HCT116 (cell line): ENCODE results near the gene MUC6. TPM values are rescaled to one million over a fixed set of nuclear protein-coding genes. Genes with fewer than 3 reads are reported as not detected.

Experiments used
- ATAC-seq: fragments of 200-7000 bp; cut with Tn5 transposase; 2 replicates; pipeline ENCODE4 v1.9.1; 2020; ENCODE audit warnings: mild to moderate bottlenecking, moderate library complexity
- BruUV-seq: library from RNA; stranded (reverse); fragments of 400-500 nt; replicated peaks from 2 replicates; lab custom pipeline; 2021; lab: Mats Ljungman, UMichigan
- CTCF ChIA-PET: fragments of 300-600 bp; sonication (Branson Sonifier 250); formaldehyde crosslinking; loops from one replicate; lab custom pipeline; 2021; ENCODE audit warnings: antibody characterized with exemption; lab: Charles Lee
- POLR2A ChIA-PET: fragments of 300-600, 350-600 bp; sonication (Branson Sonifier 250); formaldehyde crosslinking; loops from one replicate; lab custom pipeline; 2021; ENCODE audit warnings: antibody characterized with exemption; lab: Charles Lee
- RAD21 ChIA-PET, 2 experiments: fragments of 300-600 bp; sonication (Branson Sonifier 250); formaldehyde crosslinking; loops; one replicate each; lab custom pipeline; 2023; ENCODE audit warnings: low total read pairs in 2 of 2; ENCODE audit not compliant: uncharacterized antibody in 2 of 2, unreplicated experiment in 2 of 2, low non-redundant PET in 1 of 2; lab: Charles Lee
- DNase-seq: peaks from one replicate; pipeline ENCODE4 v3.0.0-alpha.2; 2010; ENCODE audit warnings: low read depth, low spot score
- H2AFZ ChIP-seq: fragments of 200-600 bp; shearing (Covaris generic), sonication (generic); 2 replicates; pipeline ENCODE4 v1.6.1; 2017; ENCODE audit warnings: low read depth, mixed run types, mixed read lengths, antibody characterized with exemption, low read length; ENCODE audit not compliant: poor library complexity, severe bottlenecking
- H3K27ac ChIP-seq: 2 replicates; pipeline ENCODE4 v1.5.1; 2012; ENCODE audit warnings: low read depth, low read length
- H3K27me3 ChIP-seq: fragments of 200-600 bp; sonication (generic); 2 replicates; pipeline ENCODE4 v1.6.1; 2016; ENCODE audit warnings: mixed run types, low read length, mixed read lengths; ENCODE audit not compliant: insufficient read depth
- H3K36me3 ChIP-seq, 2 experiments: fragments of 200-500 bp in 1 of 2; fragments of 200-600 bp in 1 of 2; sonication (Bioruptor generic) in 1 of 2; sonication (generic) in 1 of 2; 2 replicates each; pipeline versions ENCODE4 v1.5.1 to v1.6.1; 2014 to 2016; ENCODE audit warnings: low read length in 2 of 2, inconsistent platforms in 1 of 2, mixed read lengths in 1 of 2, mixed run types in 1 of 2; ENCODE audit not compliant: insufficient read depth in 2 of 2, control insufficient read depth in 1 of 2
- H3K4me1 ChIP-seq, 2 experiments: fragments of 200-600 bp in 1 of 2; sonication (generic) in 1 of 2; 2 replicates each; pipeline versions ENCODE4 v1.5.1 to v1.6.1; 2012 to 2017; ENCODE audit warnings: low read length in 2 of 2, inconsistent platforms in 1 of 2, mild to moderate bottlenecking in 1 of 2, mixed read lengths in 1 of 2, mixed run types in 1 of 2, moderate library complexity in 1 of 2; ENCODE audit not compliant: insufficient read depth in 2 of 2, control insufficient read depth in 1 of 2
- H3K4me2 ChIP-seq: fragments of 200-600 bp; sonication (generic); 2 replicates; pipeline ENCODE4 v1.6.1; 2017; ENCODE audit warnings: mixed run types, low read length, mixed read lengths
- H3K4me3 ChIP-seq, 2 experiments: fragments of 200-600 bp in 1 of 2; sonication (generic) in 1 of 2; replicated peaks in 1 of 2; 2 replicates each; pipeline ENCODE4 v1.5.1; 2011 to 2016; ENCODE audit warnings: low read length in 2 of 2, control low read depth in 1 of 2, low read depth in 1 of 2, mild to moderate bottlenecking in 1 of 2, mixed read lengths in 1 of 2, mixed run types in 1 of 2
- H3K79me2 ChIP-seq: fragments of 200-600 bp; sonication (generic); 2 replicates; pipeline ENCODE4 v1.6.1; 2017; ENCODE audit warnings: mild to moderate bottlenecking, mixed run types, low read length, moderate library complexity, mixed read lengths; ENCODE audit not compliant: insufficient read depth
- H3K9ac ChIP-seq: fragments of 200-600 bp; sonication (generic); 2 replicates; pipeline ENCODE4 v1.6.1; 2016; ENCODE audit warnings: low read length, mixed read lengths
- H3K9me2 ChIP-seq: fragments of 200-600 bp; sonication (generic), shearing (Covaris generic); 2 replicates; pipeline ENCODE4 v1.6.1; 2017; ENCODE audit warnings: mixed run types, mild to moderate bottlenecking, moderate library complexity; ENCODE audit not compliant: insufficient read depth
- H3K9me3 ChIP-seq, 2 experiments: fragments of 200-500 bp in 1 of 2; fragments of 200-600 bp in 1 of 2; sonication (Bioruptor generic) in 1 of 2; sonication (generic) in 1 of 2; 2 replicates each; pipeline ENCODE4 v1.6.1; 2014 to 2017; ENCODE audit warnings: low read length in 2 of 2, mixed read lengths in 2 of 2, inconsistent platforms in 1 of 2, low read depth in 1 of 2, mild to moderate bottlenecking in 1 of 2, mixed run types in 1 of 2, moderate library complexity in 1 of 2; ENCODE audit not compliant: control insufficient read depth in 1 of 2, insufficient read depth in 1 of 2
- H4K20me1 ChIP-seq: fragments of 200-600 bp; sonication (generic), shearing (Covaris generic); 2 replicates; pipeline ENCODE4 v1.6.1; 2017; ENCODE audit warnings: mixed run types, mild to moderate bottlenecking, moderate library complexity; ENCODE audit not compliant: insufficient read depth
- CBX3 ChIP-seq: IDR thresholded peaks from 2 replicates; pipeline ENCODE4 v1.6.1; 2012; ENCODE audit warnings: low read depth
- ELF1 ChIP-seq: IDR thresholded peaks from 2 replicates; pipeline ENCODE4 v1.6.1; 2012; ENCODE audit warnings: low read depth, borderline replicate concordance
- EZH2 ChIP-seq: fragments of 200-600 bp; sonication (generic); IDR thresholded peaks from 2 replicates; pipeline ENCODE4 v1.6.1; 2017; ENCODE audit warnings: antibody characterized with exemption, mixed run types
- EZH2phosphoT487 ChIP-seq: fragments of 200-600 bp; IDR thresholded peaks from 2 replicates; pipeline ENCODE4 v1.6.1; 2018; ENCODE audit warnings: antibody characterized with exemption, borderline replicate concordance
- FOSL1 ChIP-seq: IDR thresholded peaks from 2 replicates; pipeline ENCODE4 v1.6.1; 2012; ENCODE audit warnings: low read depth
- JUND ChIP-seq: IDR thresholded peaks from 2 replicates; pipeline ENCODE4 v1.6.1; 2012
- POLR2A ChIP-seq: IDR thresholded peaks from 2 replicates; pipeline ENCODE4 v1.7.0; 2011; ENCODE audit warnings: borderline replicate concordance; ENCODE audit not compliant: insufficient read depth, insufficient read length; ENCODE audit errors: extremely low read depth
- POLR2AphosphoS5 ChIP-seq: IDR thresholded peaks from 2 replicates; pipeline ENCODE4 v1.6.1; 2011; ENCODE audit warnings: mild to moderate bottlenecking, low read depth, low read length, moderate library complexity
- RAD21 ChIP-seq: IDR thresholded peaks from 2 replicates; pipeline ENCODE4 v1.6.1; 2012; ENCODE audit warnings: low read depth, mild to moderate bottlenecking
- SIN3A ChIP-seq: IDR thresholded peaks from 2 replicates; pipeline ENCODE4 v1.6.1; 2012; ENCODE audit warnings: low read depth
- TCF7L2 ChIP-seq: IDR thresholded peaks from 2 replicates; pipeline ENCODE4 v1.7.0; 2011; ENCODE audit warnings: borderline replicate concordance, inconsistent platforms; ENCODE audit not compliant: insufficient read depth, insufficient read length; ENCODE audit errors: extremely low read depth
- YY1 ChIP-seq: IDR thresholded peaks from 2 replicates; pipeline ENCODE4 v1.6.1; 2011; ENCODE audit warnings: low read length, low read depth, moderate library complexity, mild to moderate bottlenecking; ENCODE audit not compliant: insufficient replicate concordance; ENCODE audit errors: extremely low read depth
- ZFX ChIP-seq: fragments of 450-650 bp; IDR thresholded peaks from 2 replicates; pipeline ENCODE4 v1.6.1; 2017
- ZNF274 ChIP-seq: fragments of 200-500 bp; sonication (Bioruptor generic); IDR thresholded peaks from 2 replicates; pipeline ENCODE4 v1.6.1; 2014; ENCODE audit warnings: mild to moderate bottlenecking, low read depth, low read length, inconsistent platforms
- intact Hi-C: fragments of 100-400 bp; cut with micrococcal nuclease; formaldehyde crosslinking; loops from 2 replicates; pipeline ENCODE4 v1.10.0; 2022
- total RNA-seq: library from RNA; stranded (reverse); gene quantifications from one replicate; pipeline ENCODE4 v1.2.1, GENCODE V29; 2021; ENCODE audit not compliant: unreplicated experiment
- TF ChIP-seq, protein P1 (sequence below): IDR thresholded peaks from 2 replicates; pipeline ENCODE4 v1.6.1; 2012
- TF ChIP-seq, protein P2 (sequence below), 3 experiments: fragments of 200-600 bp in 1 of 3; sonication (generic) in 1 of 3; IDR thresholded peaks in 2 of 3; conservative IDR thresholded peaks in 1 of 3; 2 replicates each; pipeline ENCODE4 v1.5.1; 2012 to 2017; ENCODE audit warnings: low read depth in 2 of 3, low read length in 2 of 3, antibody characterized with exemption in 1 of 3, borderline replicate concordance in 1 of 3, control low read depth in 1 of 3, mild to moderate bottlenecking in 1 of 3, mixed read lengths in 1 of 3, mixed run types in 1 of 3, moderate library complexity in 1 of 3; ENCODE audit not compliant: insufficient read depth in 1 of 3
- TF ChIP-seq, protein P3 (sequence below): IDR thresholded peaks from 2 replicates; pipeline ENCODE4 v1.6.1; 2012; ENCODE audit warnings: low read depth
- TF ChIP-seq, protein P4 (sequence below): IDR thresholded peaks from 2 replicates; pipeline ENCODE4 v1.6.1; 2012

MUC6 gene
- total RNA-seq, 1 experiment from 2014 or later, result 0.02 TPM

DNA sequence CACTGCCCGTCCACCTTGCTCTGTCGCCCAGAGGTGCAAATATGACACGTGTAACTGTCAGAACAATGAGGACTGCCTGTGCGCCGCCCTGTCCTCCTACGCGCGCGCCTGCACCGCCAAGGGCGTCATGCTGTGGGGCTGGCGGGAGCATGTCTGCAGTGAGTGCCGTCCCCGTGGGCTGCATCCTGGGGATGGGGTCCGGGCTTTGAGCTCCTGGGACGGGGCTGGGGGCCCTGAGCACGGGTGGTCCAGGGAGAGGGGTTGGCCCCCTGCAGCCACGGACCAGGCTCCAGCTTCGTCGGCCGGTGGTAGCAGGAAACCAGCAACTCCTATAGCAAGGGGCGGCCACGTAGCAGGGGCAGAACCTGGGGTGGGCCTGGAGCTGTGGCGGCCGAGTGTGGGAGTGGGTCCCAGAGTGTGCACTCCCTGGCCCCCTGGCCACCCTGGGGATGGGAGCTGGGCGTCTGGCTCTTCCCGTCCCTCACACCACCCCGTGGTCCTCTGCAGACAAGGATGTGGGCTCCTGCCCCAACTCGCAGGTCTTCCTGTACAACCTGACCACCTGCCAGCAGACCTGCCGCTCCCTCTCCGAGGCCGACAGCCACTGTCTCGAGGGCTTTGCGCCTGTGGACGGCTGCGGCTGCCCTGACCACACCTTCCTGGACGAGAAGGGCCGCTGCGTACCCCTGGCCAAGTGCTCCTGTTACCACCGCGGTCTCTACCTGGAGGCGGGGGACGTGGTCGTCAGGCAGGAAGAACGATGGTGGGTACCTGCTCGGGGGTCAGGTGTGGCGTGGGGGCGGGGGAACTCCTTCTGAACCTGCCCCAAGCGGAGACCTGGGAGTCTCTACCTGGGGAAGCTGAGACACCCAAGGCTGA is 48.3 kb upstream of the MUC6 start:
- POLR2A ChIA-PET, result no interaction called here
- RAD21 ChIA-PET, result no interaction called here
- Histone ChIP-seq H3K4me2 (no peak overlapping the region), H3K36me3 (no peaks in the 10 kb centered on the region), H3K27ac (no peak overlapping the region), H4K20me1 (no peaks in the 10 kb centered on the region), H3K9me3 (no peaks in the 10 kb centered on the region), H3K79me2 (no peaks in the 10 kb centered on the region), H2AFZ (no peak overlapping the region), H3K9me2 (no peaks in the 10 kb centered on the region), H3K27me3 (no peaks in the 10 kb centered on the region), H3K4me1 (no peaks in the 10 kb centered on the region), H3K9ac (no peak overlapping the region), H3K4me3 (no peak overlapping the region)
- TF ChIP-seq YY1 (no peak), SIN3A (no peak), FOSL1 (no peak), POLR2AphosphoS5 (no peak), RAD21 (no peak), EZH2phosphoT487 (no peak), ZNF274 (no peak), POLR2A (no peak), ZFX (no peak), JUND (no peak), TCF7L2 (no peak), ELF1 (no peak), CBX3 (no peak), EZH2 (no peak)
- TF ChIP-seq, protein P1, sequence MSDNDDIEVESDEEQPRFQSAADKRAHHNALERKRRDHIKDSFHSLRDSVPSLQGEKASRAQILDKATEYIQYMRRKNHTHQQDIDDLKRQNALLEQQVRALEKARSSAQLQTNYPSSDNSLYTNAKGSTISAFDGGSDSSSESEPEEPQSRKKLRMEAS, result no peak
- TF ChIP-seq, protein P2, sequence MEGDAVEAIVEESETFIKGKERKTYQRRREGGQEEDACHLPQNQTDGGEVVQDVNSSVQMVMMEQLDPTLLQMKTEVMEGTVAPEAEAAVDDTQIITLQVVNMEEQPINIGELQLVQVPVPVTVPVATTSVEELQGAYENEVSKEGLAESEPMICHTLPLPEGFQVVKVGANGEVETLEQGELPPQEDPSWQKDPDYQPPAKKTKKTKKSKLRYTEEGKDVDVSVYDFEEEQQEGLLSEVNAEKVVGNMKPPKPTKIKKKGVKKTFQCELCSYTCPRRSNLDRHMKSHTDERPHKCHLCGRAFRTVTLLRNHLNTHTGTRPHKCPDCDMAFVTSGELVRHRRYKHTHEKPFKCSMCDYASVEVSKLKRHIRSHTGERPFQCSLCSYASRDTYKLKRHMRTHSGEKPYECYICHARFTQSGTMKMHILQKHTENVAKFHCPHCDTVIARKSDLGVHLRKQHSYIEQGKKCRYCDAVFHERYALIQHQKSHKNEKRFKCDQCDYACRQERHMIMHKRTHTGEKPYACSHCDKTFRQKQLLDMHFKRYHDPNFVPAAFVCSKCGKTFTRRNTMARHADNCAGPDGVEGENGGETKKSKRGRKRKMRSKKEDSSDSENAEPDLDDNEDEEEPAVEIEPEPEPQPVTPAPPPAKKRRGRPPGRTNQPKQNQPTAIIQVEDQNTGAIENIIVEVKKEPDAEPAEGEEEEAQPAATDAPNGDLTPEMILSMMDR (IDR thresholded peaks at IDR 0.05 in 2 of 3, conservative IDR thresholded peaks at IDR 0.05 in 1 of 3; ENCODE audit: borderline replicate concordance in 1 of 3, insufficient read depth in 1 of 3, low read depth in 2 of 3, low read length in 2 of 3), result no peak
- TF ChIP-seq, protein P3, sequence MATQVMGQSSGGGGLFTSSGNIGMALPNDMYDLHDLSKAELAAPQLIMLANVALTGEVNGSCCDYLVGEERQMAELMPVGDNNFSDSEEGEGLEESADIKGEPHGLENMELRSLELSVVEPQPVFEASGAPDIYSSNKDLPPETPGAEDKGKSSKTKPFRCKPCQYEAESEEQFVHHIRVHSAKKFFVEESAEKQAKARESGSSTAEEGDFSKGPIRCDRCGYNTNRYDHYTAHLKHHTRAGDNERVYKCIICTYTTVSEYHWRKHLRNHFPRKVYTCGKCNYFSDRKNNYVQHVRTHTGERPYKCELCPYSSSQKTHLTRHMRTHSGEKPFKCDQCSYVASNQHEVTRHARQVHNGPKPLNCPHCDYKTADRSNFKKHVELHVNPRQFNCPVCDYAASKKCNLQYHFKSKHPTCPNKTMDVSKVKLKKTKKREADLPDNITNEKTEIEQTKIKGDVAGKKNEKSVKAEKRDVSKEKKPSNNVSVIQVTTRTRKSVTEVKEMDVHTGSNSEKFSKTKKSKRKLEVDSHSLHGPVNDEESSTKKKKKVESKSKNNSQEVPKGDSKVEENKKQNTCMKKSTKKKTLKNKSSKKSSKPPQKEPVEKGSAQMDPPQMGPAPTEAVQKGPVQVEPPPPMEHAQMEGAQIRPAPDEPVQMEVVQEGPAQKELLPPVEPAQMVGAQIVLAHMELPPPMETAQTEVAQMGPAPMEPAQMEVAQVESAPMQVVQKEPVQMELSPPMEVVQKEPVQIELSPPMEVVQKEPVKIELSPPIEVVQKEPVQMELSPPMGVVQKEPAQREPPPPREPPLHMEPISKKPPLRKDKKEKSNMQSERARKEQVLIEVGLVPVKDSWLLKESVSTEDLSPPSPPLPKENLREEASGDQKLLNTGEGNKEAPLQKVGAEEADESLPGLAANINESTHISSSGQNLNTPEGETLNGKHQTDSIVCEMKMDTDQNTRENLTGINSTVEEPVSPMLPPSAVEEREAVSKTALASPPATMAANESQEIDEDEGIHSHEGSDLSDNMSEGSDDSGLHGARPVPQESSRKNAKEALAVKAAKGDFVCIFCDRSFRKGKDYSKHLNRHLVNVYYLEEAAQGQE, result no peak
- TF ChIP-seq, protein P4, sequence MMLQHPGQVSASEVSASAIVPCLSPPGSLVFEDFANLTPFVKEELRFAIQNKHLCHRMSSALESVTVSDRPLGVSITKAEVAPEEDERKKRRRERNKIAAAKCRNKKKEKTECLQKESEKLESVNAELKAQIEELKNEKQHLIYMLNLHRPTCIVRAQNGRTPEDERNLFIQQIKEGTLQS, result no peak
- BruUV-seq, result no TSS peak
- intact Hi-C loops, result no loop called here
- DNase-seq (no peak), ATAC-seq (no peak)
- CTCF ChIA-PET, result no interaction called here
